ENCODE measurements around the gene PCP4L1.
"Not testable (repeated sequence)": the region's sequence is repeated elsewhere in the genome, so short reads cannot be mapped to it uniquely, and the experiment has no call there.

Gene PCP4L1

DNA sequence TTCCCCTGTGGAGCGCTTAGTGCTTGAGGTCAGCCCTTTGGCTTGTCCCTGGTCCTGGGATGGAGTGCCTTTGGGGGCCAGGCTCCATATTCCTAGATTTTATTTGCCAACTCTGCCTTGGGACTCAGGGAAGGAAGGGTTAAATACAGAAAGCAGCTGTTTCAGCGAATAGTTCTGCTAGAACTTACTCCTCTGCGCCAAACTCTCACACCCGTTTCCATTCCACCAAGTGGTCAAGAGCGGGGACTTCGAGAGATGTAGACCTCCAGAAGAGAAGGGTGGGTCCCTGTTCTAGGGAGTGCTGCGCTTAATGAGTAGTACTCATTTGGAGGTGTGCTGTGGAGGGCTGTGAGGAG lies 33.4 kb upstream of the PCP4L1 start:
- FAIRE-seq, result no peak
- no peak for TF ChIP-seq POLR2A (IDR thresholded peaks at IDR 0.05; ENCODE audit: low read depth, low read length)
- DNase-seq (ENCODE audit: insufficient read length, low spot score), result no peak

DNA sequence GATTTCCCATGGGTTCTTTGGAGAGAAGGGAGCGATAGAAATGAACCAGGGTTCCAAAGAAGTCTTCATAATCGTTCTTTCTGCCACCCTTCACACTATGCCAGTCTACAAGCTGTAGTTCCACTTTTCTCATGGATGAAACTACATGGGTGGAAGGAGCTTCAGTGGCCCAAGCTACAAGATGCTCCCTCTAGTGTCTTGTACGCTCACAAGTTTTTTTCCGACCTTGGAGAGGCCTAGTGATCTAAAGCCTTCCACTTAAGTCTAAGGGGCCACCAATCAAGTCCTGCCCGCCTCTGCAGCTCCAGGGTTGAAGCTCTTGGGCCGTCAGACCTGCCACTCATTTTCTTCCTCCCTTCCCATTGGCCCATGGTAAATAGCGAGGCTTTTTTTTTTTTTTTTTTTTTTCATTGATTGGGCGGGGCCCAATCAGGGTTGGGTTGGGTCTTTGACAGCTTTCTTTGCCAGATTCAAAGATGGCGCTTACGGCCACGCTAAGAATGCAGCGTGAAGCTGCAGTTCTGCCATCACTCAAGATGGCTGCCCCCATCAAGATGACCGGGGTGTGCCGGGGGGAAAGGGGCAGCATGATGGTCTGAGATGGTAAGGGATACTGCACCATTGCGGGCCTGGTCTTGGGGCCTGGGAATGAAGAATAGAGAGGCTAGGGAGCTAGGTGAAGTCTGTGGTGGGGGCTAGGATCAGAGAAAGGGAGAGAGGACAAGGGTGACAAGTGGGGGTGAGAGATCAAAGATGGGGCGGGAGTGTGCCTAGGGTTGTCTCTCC lies 32.8 kb upstream of the PCP4L1 start, which contains the start of gene TOMM40L:
Gene TOMM40L, plus strand, starts transcription at position 527 of the 786 bp plus-strand sequence. CDS start 430 bp downstream, outside the sequence.
- FAIRE-seq, result peak; percentile 41
- peak; percentile 86 for DNase-seq (ENCODE audit: insufficient read length, low spot score)
- TF ChIP-seq POLR2A (IDR thresholded peaks at IDR 0.05; ENCODE audit: low read depth, low read length), result peak; percentile 53

DNA sequence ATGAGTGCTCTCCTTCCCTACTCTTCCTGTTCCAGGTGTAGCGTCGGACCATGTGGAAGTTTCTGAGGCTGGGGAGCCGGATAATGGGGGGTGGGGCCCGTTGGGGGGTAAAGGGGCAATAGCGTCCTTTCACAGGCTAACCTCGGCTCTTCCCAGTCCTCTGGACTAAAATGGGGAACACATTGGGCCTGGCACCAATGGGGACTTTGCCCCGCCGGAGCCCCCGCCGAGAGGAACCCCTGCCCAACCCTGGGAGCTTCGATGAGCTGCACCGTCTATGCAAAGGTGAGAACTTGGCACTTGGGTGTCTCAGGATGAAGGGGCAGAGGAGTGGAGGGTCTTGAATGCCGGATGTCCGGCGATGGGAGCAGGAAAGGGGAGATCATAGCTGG lies 32.2 kb upstream of the PCP4L1 start:
- no peak for TF ChIP-seq POLR2A (IDR thresholded peaks at IDR 0.05; ENCODE audit: low read depth, low read length)
- FAIRE-seq, result no peak
- no peak for DNase-seq (ENCODE audit: insufficient read length, low spot score)

DNA sequence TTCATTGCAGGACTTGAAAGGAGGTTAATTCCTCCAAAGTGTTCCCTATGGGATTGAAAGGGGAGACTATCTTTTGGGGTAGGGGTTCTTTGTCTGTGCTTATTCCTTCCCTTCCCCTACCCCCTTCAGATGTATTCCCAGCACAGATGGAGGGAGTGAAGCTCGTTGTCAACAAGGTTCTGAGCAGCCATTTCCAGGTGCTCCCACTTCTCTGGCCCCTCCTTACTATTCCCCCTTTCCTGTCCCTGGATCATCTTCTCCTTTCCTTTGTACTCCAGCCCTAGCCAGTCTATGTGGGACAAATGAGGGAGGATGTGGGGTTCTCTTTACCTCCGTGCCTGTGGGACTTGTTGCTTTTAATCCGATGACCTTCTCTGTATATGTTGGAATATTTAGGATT lies 31.8 kb upstream of the PCP4L1 start:
- DNase-seq (ENCODE audit: insufficient read length, low spot score) (no peak), FAIRE-seq (no peak)
- TF ChIP-seq POLR2A (IDR thresholded peaks at IDR 0.05; ENCODE audit: low read depth, low read length), result no peak

DNA sequence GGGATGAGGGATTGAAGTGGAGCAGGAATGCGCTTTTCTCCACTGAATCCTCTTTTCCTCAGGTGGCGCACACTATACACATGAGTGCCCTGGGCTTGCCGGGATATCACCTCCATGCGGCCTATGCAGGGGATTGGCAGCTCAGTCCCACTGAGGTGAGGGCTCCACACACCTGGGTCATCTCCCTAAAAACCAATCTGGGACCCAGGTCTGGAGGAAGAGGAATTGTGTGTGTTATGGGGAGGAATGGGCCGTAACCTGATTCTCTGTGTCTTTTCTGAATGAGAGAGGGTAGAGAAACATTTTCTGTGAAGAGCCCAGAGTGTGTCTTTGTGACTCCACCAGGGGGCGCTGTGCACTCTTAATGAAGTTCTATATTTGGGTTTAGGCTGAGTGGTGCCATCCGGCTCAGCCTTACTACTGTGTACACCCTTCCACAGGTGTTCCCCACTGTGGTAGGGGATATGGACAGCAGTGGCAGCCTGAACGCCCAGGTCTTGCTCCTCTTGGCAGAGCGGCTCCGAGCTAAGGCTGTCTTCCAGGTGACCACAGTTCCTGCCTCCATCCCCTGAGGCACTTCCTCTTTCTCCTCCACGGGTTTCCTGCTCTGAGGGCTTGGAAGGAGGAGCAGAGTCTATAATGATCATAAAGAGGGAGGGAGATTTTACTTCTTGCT lies 31.2 kb upstream of the PCP4L1 start:
- TF ChIP-seq POLR2A (IDR thresholded peaks at IDR 0.05; ENCODE audit: low read depth, low read length), result no peak
- FAIRE-seq, result no peak
- DNase-seq (ENCODE audit: insufficient read length, low spot score), result peak; percentile 66

DNA sequence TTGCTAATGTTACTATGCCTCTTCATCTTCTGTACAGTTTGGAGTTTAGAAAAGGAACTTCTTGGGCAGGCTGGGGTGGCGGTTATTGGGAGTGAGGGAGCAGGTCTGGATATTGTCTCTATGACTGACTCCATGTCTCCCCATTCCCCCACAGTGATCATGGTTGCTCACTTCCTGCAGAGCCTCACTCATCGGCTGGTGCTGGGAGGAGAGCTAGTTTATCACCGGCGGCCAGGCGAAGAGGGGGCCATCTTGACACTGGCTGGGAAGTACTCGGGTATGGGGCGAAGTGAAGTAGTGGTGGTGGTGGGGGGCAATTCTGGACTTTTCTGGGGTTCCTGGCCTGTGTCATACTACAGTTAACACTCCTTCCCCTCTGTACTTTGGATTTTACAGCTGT lies 30.5 kb upstream of the PCP4L1 start:
- DNase-seq (ENCODE audit: insufficient read length, low spot score) (no peak), FAIRE-seq (no peak)
- TF ChIP-seq POLR2A (IDR thresholded peaks at IDR 0.05; ENCODE audit: low read depth, low read length), result no peak

DNA sequence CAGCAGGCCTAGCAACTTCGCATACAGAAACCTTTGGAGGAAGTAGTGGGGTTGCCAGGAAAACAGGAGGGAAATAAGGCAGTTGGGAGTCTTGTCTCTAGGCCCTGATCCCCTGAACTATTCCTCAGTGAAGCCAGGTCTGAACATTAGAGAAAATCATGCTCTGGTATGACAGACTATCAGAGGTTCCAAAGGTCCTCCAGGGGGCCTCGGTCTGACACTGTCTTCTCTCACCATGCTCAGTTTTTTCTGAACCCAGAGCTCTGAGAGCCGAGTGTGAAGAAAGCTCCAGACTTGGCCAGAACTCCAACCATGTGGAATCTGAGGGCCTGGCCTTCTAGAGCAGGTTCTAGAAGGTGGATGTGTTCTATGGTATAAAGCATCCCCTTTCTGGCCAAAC lies 28.6 kb upstream of the PCP4L1 start:
- DNase-seq (ENCODE audit: insufficient read length, low spot score), result no peak
- no peak for FAIRE-seq
- no peak for TF ChIP-seq POLR2A (IDR thresholded peaks at IDR 0.05; ENCODE audit: low read depth, low read length)

DNA sequence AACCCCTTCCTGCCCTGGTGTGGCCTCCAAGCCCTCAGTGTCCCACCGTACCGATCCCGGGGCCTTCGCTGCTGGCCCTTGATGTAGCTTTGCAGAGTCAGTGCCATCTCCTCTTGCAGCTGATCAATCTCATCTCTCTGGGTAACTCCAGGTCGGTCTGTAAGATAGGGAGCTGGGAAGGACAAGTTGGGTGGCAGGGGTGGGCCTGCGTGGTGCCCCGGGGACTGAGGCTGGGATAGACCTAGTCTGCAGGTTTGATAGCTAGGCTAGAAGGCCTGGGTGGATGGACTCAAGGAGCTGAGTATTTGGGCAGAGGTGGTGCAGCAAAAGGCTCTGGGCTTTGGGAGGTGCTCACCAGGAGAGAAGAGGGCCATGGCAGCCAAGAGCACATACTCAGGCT lies 27.8 kb upstream of the PCP4L1 start:
- no peak for FAIRE-seq
- DNase-seq (ENCODE audit: insufficient read length, low spot score), result no peak
- TF ChIP-seq POLR2A (IDR thresholded peaks at IDR 0.05; ENCODE audit: low read depth, low read length), result no peak

DNA sequence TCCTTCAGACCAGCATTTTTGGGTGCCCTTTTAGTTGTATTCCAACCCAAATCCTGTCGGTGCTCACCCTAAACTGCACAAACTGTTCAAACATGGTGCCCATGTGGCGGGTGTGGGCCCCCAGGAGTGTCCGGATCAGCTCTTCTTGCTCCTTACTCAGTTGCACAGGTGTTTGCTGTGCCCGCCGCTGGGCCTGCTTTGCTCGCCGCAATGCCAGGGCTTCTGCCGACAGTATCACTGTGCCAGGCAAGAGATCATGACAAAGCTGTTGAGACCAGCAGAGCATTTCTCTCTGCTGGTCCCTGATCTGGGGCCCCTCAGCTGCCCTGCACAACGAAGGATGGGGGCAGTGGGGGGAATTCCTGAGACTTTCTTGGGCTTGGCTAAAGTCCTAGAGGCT lies 25.4 kb upstream of the PCP4L1 start:
- no peak for FAIRE-seq
- no peak for TF ChIP-seq POLR2A (IDR thresholded peaks at IDR 0.05; ENCODE audit: low read depth, low read length)
- no peak for DNase-seq (ENCODE audit: insufficient read length, low spot score)

DNA sequence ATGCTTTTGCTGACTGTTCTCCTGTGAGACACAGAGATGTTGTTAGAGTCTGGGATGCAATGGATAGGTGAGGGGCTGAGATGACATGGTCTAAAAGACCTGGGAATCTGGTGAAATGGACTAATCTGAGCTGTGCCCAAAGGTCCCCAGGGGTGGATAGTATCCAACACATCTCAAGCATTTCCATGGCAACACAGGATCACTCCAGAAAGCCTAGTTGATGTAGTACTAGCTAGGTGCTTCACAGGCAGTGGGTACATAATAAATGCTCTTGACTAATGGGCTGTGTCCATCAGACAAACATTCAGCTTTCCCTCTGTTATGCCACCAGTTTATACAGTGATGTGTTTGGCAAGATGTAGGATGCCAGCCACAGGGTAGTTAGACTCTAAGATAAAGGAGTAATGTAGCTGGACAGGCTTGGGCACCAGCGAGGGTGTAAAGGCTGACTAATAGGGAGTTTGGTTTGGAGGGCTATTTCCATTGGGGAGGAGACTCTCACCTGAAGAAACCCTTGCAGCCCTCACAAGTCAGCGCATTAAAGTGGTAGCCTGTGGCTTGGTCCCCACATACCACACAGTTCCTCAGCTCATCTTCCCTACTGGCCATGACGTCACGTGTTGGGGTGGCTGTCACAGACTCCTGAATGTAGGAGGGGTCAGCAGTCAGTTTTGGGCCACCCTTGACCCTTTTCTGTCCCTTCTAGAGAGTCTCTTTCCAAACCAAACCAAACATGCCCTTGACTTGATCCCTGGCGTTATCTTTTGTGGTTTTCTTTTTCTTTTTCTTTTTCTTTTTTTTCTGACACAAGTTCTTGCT lies 22.4 kb upstream of the PCP4L1 start:
- FAIRE-seq, result no peak
- no peak for TF ChIP-seq POLR2A (IDR thresholded peaks at IDR 0.05; ENCODE audit: low read depth, low read length)
- no peak for DNase-seq (ENCODE audit: insufficient read length, low spot score)

DNA sequence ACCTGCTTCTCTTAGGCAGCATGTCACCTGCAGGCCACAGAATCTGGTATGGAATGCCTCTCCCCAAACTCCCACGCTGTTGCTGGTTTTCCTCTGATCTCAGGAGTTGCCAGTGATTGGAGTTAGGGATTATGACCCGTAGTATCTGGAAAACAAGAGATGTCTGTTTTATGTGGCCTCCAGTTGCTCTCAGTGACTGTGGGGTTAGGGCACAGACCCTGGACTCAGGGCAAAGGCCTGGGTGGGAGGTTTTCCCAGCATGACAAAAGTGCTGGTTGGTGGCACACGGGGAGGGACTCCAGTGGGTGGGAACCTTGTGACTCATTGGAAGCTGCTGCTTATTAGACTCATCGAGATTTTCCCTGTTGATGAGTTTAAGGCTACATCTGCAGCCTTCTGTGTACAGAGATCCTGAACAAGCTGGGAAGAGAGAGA lies 20.5 kb upstream of the PCP4L1 start, which contains the start of gene NR1I3:
Gene NR1I3, minus strand, starts transcription at position 165 of the 435 bp plus-strand sequence. CDS start 1,638 bp downstream, outside the sequence.
- no peak for FAIRE-seq
- TF ChIP-seq POLR2A (IDR thresholded peaks at IDR 0.05; ENCODE audit: low read depth, low read length), result no peak
- no peak for DNase-seq (ENCODE audit: insufficient read length, low spot score)

DNA sequence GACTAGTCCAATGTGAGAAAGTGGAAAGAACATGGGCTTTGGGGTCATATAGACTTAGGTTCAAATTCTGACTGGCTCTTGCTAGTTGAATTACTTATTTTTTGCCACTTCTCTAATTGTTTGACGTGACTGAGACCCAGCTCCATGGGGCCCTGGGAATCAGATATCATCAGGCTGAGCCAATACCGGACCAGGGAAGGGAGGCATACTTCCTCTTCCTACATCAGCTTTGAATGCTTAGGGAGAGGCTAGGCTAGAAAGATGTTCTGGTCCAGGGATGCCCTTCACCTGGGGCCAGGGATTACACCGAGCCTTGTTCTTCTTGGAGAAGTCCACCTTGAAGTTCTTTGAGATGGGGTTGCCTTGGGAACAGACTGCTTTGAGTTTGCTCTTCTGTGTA lies 16.9 kb upstream of the PCP4L1 start:
- DNase-seq (ENCODE audit: insufficient read length, low spot score) (no peak), FAIRE-seq (no peak)
- TF ChIP-seq POLR2A (IDR thresholded peaks at IDR 0.05; ENCODE audit: low read depth, low read length), result no peak

DNA sequence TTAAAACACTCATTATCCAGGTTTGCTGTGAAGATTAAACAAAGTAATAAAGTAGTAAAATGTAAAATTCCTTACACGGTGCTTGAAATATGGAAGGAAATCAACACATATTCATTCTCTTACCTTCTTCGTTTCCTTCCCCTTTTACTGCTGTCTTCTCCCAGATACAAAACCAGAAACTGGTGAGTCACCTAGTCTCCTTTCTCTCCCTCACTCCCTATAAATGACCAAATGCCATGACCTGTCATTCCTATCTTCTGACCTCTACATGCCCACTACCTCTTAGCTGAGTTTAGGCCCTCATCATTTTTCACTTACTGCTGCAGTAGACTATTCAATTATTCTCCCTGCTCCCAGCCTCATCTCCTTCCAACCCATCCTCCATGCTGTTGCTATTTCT lies 16.2 kb upstream of the PCP4L1 start:
- no peak for FAIRE-seq
- TF ChIP-seq POLR2A (IDR thresholded peaks at IDR 0.05; ENCODE audit: low read depth, low read length), result no peak
- no peak for DNase-seq (ENCODE audit: insufficient read length, low spot score)

DNA sequence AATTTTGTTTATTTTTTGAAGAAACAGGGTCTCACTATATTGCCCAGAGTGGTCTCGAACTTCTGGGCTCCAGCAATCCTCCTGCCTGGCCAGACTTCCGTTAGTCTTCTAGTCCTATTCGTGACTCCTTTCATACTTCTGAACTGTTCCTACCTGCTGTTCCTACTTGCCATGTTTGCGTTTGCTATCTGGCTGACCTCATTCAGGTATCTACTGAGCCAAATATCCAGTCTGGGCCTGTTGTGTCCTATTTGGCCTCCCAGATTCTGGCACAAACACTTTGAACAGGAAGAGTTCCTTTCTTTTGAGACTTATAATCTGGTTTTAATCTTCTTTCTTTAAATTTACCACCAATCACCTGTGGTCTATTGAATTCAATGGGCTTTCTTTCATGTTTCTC lies 13.7 kb upstream of the PCP4L1 start:
- no peak for FAIRE-seq
- no peak for TF ChIP-seq POLR2A (IDR thresholded peaks at IDR 0.05; ENCODE audit: low read depth, low read length)
- DNase-seq (ENCODE audit: insufficient read length, low spot score), result no peak

DNA sequence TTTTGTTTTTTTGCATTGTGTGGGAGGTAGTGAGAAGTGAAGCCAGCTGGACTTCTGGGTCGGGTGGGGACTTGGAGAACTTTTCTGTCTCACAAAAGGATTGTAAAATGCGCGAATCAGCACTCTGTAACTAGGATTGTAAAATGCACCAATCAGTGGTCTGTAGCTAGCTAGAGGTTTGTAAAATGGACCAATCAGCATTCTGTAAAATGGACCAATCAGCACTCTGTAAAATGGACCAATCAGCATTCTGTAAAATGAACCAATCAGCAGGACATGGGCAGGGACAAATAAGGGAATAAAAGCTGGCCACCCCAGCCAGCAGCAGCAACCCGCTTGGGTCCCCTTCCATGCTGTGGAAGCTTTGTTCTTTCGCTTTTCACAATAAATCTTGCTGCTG lies 8.4 kb upstream of the PCP4L1 start:
- DNase-seq (ENCODE audit: insufficient read length, low spot score); FAIRE-seq: not testable (repeated sequence)
